HL-60 (cell line): ENCODE data around the gene NCK2.

Experiments
- DNase-seq, 2 experiments: peaks; one replicate each; pipeline ENCODE4 v3.0.0-alpha.2; 2010 to 2020; ENCODE audit warnings: low read depth in 1 of 2, low spot score in 1 of 2
- H3K27ac ChIP-seq: fragments of 250-450 bp; sonication (Bioruptor Pico); replicated peaks from 2 replicates; pipeline ENCODE4 v1.5.1; 2020; ENCODE audit warnings: mild to moderate bottlenecking, moderate library complexity
- H3K27me3 ChIP-seq: fragments of 250-450 bp; sonication (Bioruptor Pico); 2 replicates; pipeline ENCODE4 v1.5.1; 2021; ENCODE audit warnings: mild to moderate bottlenecking, moderate library complexity; ENCODE audit not compliant: insufficient read depth, poor library complexity, severe bottlenecking
- H3K4me3 ChIP-seq: replicated peaks from 2 replicates; pipeline ENCODE4 v1.5.1; 2011; ENCODE audit warnings: mild to moderate bottlenecking, control low read depth, low read length; ENCODE audit not compliant: insufficient read depth
- GABPA ChIP-seq: IDR thresholded peaks from 2 replicates; pipeline ENCODE4 v1.6.1; 2012; ENCODE audit warnings: low read depth
- POLR2AphosphoS5 ChIP-seq: IDR thresholded peaks from 2 replicates; pipeline ENCODE4 v1.6.1; 2012; ENCODE audit warnings: low read depth
- SPI1 ChIP-seq: IDR thresholded peaks from 2 replicates; pipeline ENCODE4 v1.6.1; 2012; ENCODE audit warnings: low read depth, mild to moderate bottlenecking, borderline replicate concordance
- TF ChIP-seq, protein P1 (sequence below): IDR thresholded peaks from 2 replicates; pipeline ENCODE4 v1.6.1; 2012; ENCODE audit warnings: low read depth; ENCODE audit not compliant: insufficient replicate concordance
- TF ChIP-seq, protein P2 (sequence below): IDR thresholded peaks from one replicate; pipeline ENCODE4 v1.5.1; 2011; ENCODE audit warnings: low read length, control low read depth, inconsistent platforms; ENCODE audit not compliant: insufficient read depth

NCK2 gene

DNA sequence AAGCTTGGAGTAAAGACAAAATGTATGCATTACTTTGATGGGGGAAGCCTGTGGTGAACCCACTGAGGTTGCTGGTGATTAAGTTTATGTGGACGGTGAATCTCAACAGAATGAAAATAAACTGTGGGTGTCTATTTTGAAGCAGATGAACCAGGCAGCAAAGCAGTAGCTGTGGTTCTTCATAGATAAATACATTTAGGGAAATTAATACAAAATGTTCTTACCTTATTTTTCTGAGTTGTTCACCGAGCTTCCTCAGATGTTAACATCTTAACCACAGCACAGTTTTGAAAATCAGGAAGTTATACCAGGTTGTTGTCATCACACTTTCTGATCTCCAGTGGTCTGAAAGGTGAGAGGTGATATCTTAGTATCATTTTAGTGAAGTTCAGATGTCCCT, 53.9 kb downstream of the NCK2 start:
- TF ChIP-seq POLR2AphosphoS5 = no peak
- TF ChIP-seq, protein P1, sequence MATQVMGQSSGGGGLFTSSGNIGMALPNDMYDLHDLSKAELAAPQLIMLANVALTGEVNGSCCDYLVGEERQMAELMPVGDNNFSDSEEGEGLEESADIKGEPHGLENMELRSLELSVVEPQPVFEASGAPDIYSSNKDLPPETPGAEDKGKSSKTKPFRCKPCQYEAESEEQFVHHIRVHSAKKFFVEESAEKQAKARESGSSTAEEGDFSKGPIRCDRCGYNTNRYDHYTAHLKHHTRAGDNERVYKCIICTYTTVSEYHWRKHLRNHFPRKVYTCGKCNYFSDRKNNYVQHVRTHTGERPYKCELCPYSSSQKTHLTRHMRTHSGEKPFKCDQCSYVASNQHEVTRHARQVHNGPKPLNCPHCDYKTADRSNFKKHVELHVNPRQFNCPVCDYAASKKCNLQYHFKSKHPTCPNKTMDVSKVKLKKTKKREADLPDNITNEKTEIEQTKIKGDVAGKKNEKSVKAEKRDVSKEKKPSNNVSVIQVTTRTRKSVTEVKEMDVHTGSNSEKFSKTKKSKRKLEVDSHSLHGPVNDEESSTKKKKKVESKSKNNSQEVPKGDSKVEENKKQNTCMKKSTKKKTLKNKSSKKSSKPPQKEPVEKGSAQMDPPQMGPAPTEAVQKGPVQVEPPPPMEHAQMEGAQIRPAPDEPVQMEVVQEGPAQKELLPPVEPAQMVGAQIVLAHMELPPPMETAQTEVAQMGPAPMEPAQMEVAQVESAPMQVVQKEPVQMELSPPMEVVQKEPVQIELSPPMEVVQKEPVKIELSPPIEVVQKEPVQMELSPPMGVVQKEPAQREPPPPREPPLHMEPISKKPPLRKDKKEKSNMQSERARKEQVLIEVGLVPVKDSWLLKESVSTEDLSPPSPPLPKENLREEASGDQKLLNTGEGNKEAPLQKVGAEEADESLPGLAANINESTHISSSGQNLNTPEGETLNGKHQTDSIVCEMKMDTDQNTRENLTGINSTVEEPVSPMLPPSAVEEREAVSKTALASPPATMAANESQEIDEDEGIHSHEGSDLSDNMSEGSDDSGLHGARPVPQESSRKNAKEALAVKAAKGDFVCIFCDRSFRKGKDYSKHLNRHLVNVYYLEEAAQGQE = no peak
- Histone ChIP-seq H3K4me3 (no peak overlapping the region; the same call in 1 of the 2 replicates), H3K27me3 (no peaks in the 10 kb centered on the region), H3K27ac (peak overlapping the region; percentile 97)
- DNase-seq = peak in 1 of 2 experiments; percentile 52

DNA sequence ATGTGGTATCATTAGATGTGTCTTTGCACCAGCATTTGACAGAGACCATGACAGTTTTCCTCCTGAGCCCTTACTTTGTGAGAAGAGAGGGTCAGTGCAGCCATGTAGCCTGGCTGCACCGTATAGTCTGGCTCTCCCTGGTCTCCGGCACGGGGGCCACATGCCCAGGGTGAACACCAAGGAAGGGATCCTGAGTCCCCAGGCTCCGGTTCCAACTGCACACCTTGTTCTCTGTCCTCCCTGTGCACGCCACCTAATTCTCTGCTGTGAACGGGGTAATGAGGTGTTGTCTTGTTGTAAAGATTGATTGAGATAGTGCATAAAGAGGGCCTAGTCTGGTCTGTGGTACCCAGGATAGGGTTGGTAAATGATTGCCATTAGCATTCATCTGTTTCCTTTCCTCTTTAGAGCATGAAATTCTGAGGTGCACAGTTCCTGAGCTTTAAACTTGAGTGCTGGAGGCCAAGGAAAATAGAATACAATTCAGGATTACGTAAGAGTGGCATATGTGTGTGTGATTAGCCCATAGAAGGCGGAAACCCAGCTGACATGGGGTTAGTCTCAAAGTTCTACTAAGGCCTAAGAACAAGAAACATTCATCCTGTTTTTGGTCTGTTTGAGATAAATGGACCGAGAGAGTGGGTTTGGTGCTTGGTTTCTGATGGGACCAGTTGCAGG, 55.5 kb downstream of the NCK2 start:
- Histone ChIP-seq H3K4me3 (peak overlapping the region; percentile 38), H3K27me3 (no peaks in the 10 kb centered on the region), H3K27ac (peak overlapping the region; percentile 97)
- DNase-seq = peak; percentile 85 to 88
- TF ChIP-seq GABPA = no peak
- peak; percentile 37; the same call in 1 of the 2 replicates for TF ChIP-seq POLR2AphosphoS5

DNA sequence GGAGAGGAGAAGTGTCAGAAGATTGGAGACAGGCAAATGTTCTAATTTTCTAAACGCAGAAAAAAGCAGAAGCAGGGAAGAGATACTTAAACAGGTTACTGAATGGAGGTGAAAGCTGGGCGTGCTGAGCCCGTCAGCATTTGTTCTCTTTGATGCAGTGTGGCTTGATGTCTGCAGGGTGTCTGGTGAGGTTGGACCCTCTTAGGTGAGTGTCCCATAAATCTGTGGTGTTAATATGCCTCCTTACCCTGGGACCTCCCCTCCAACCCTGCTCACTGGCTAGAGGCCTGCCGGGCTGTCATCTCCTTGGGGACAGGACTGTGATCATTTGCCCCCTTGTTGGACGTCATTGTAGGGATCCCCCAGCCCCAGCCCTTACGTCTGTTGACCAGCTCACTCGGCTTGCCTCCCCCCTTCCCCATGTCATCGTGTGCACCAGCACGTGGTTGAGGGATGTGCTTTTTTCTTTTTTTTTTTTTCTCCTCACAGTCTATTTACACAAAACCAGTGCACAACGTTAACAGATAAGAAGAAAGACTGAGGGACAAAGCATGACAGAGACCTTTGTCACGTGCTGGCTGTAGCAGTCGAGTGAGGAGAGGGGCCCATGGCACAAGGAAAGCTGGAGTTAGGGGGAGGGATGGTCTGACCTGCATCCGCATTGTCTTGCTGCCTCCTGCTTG, 56.4 kb downstream of the NCK2 start:
- Histone ChIP-seq H3K27ac (peak overlapping the region; percentile 97), H3K27me3 (no peaks in the 10 kb centered on the region), H3K4me3 (peak overlapping the region; percentile 38)
- no peak for TF ChIP-seq GABPA
- TF ChIP-seq, protein P2, sequence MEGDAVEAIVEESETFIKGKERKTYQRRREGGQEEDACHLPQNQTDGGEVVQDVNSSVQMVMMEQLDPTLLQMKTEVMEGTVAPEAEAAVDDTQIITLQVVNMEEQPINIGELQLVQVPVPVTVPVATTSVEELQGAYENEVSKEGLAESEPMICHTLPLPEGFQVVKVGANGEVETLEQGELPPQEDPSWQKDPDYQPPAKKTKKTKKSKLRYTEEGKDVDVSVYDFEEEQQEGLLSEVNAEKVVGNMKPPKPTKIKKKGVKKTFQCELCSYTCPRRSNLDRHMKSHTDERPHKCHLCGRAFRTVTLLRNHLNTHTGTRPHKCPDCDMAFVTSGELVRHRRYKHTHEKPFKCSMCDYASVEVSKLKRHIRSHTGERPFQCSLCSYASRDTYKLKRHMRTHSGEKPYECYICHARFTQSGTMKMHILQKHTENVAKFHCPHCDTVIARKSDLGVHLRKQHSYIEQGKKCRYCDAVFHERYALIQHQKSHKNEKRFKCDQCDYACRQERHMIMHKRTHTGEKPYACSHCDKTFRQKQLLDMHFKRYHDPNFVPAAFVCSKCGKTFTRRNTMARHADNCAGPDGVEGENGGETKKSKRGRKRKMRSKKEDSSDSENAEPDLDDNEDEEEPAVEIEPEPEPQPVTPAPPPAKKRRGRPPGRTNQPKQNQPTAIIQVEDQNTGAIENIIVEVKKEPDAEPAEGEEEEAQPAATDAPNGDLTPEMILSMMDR = no peak
- TF ChIP-seq, protein P1 = no peak
- TF ChIP-seq SPI1 = peak; percentile 55; the same call in 1 of the 2 replicates
- no peak for DNase-seq

DNA sequence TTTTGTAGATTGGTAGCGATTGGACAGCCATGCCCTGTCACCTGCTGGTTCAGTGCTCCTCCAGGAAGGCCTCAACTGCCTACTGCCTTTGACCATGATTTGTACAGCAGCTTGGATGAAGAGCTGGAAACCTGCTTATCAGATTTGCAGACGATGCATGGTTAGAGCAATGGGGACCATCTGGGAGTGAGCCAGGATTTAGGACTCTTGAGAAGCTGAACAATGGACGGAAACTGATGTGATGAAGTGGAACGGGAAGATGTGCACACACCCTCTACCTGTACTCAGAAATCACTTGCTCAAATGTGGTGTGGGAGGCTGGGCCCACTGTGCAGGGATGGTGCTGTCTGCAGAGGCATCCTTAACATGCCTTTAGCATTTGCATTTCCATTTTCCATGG, 57.2 kb downstream of the NCK2 start:
- no peaks in the 10 kb centered on the region for H3K27me3 ChIP-seq
- H3K27ac ChIP-seq = peak overlapping the region; percentile 97; the same call in 1 of the 2 replicates
- TF ChIP-seq SPI1 (no peak), POLR2AphosphoS5 (no peak), GABPA (no peak)
- TF ChIP-seq, protein P2 = no peak
- TF ChIP-seq, protein P1 = no peak
- peak overlapping the region; percentile 38 for H3K4me3 ChIP-seq
- DNase-seq = no peak
